Endothelial cell of umbilical vein (primary cell): ENCODE results near the gene KIF26A. TPM values are rescaled to one million over a fixed set of nuclear protein-coding genes. Genes with fewer than 3 reads are reported as not detected.

Experiments
- BruUV-seq: library from RNA; stranded (reverse); fragments of 400-500 nt; replicated peaks from 2 replicates; lab custom pipeline; 2021; lab: Mats Ljungman, UMichigan
- CTCF ChIA-PET: fragments of 300-600, 350-600 bp; sonication (Branson Sonifier 250); formaldehyde crosslinking; loops from one replicate; lab custom pipeline; 2021; ENCODE audit warnings: antibody characterized with exemption, inconsistent platforms; lab: Charles Lee
- POLR2A ChIA-PET: fragments of 300-600, 350-600 bp; sonication (Branson Sonifier 250); formaldehyde crosslinking; loops from one replicate; lab custom pipeline; 2021; ENCODE audit warnings: antibody characterized with exemption, inconsistent platforms; lab: Charles Lee
- DNase-seq: peaks from one replicate; pipeline ENCODE4 v3.0.0-alpha.2; 2011; ENCODE audit warnings: low read depth, low spot score
- FAIRE-seq: peaks from 2 replicates; lab custom pipeline; 2011; peaks lifted over from hg19 to GRCh38; lab: Jason Lieb, UNC
- H2AFZ ChIP-seq: 2 replicates; pipeline ENCODE4 v1.6.0; 2012; ENCODE audit warnings: low read depth, low read length, control low read depth, inconsistent platforms
- H3K27ac ChIP-seq: 2 replicates; pipeline ENCODE4 v1.5.1; 2011; ENCODE audit warnings: low read depth, mild to moderate bottlenecking, control low read depth, low read length, moderate library complexity; ENCODE audit not compliant: insufficient read depth
- H3K27me3 ChIP-seq, 2 experiments: 2 replicates each; pipeline versions ENCODE4 v1.6.0 to v1.6.1; 2011; ENCODE audit warnings: low read length in 2 of 2, mixed read lengths in 1 of 2; ENCODE audit not compliant: control insufficient read depth in 2 of 2, insufficient read depth in 2 of 2
- H3K36me3 ChIP-seq, 2 experiments: 2 replicates in 1 of 2; 3 replicates in 1 of 2; pipeline ENCODE4 v1.5.1; 2011; ENCODE audit warnings: low read length in 2 of 2, mild to moderate bottlenecking in 1 of 2, moderate library complexity in 1 of 2; ENCODE audit not compliant: control insufficient read depth in 2 of 2, insufficient read depth in 2 of 2; ENCODE audit errors: extremely low read depth in 1 of 2
- H3K4me1 ChIP-seq: 3 replicates; pipeline ENCODE4 v1.5.1; 2011; ENCODE audit warnings: mild to moderate bottlenecking, low read length; ENCODE audit not compliant: control insufficient read depth, insufficient read depth; ENCODE audit errors: extremely low read depth
- H3K4me2 ChIP-seq: 2 replicates; pipeline ENCODE4 v1.6.1; 2011; ENCODE audit warnings: low read length, control low read depth, mixed read lengths; ENCODE audit not compliant: insufficient read depth
- H3K4me3 ChIP-seq, 3 experiments: fragments of 200-600 bp in 1 of 3; sonication (generic), shearing (Covaris generic) in 1 of 3; replicated peaks in 1 of 3; 2 replicates each; pipeline ENCODE4 v1.5.1; 2011 to 2016; ENCODE audit warnings: control low read depth in 3 of 3, low read length in 3 of 3, mild to moderate bottlenecking in 2 of 3, inconsistent platforms in 1 of 3, low read depth in 1 of 3, moderate library complexity in 1 of 3; ENCODE audit not compliant: insufficient read depth in 1 of 3
- H3K79me2 ChIP-seq: 2 replicates; pipeline ENCODE4 v1.6.0; 2012; ENCODE audit warnings: low read length, inconsistent platforms; ENCODE audit not compliant: control insufficient read depth, insufficient read depth
- H3K9ac ChIP-seq: replicated peaks from 2 replicates; pipeline ENCODE3; 2011; ENCODE audit warnings: low read length, control low read depth; ENCODE audit not compliant: insufficient read depth; ENCODE audit errors: extremely low read depth
- H3K9me1 ChIP-seq: replicated peaks from 3 replicates; pipeline ENCODE4 v1.6.0; 2011; ENCODE audit warnings: mild to moderate bottlenecking, low read length; ENCODE audit not compliant: control insufficient read depth, insufficient read depth; ENCODE audit errors: extremely low read depth
- H3K9me3 ChIP-seq: replicated peaks from 2 replicates; pipeline ENCODE4 v1.5.1; 2012; ENCODE audit warnings: low read length, inconsistent platforms; ENCODE audit not compliant: control insufficient read depth, insufficient read depth
- H4K20me1 ChIP-seq: replicated peaks from 2 replicates; pipeline ENCODE3; 2011; ENCODE audit warnings: mild to moderate bottlenecking, low read length; ENCODE audit not compliant: control insufficient read depth, insufficient read depth; ENCODE audit errors: extremely low read depth
- EZH2 ChIP-seq: IDR thresholded peaks from 2 replicates; pipeline ENCODE4 v1.6.1; 2012; ENCODE audit warnings: borderline replicate concordance, low read depth, mild to moderate bottlenecking, moderate library complexity, low read length, inconsistent platforms; ENCODE audit not compliant: severe bottlenecking
- FOS ChIP-seq: IDR thresholded peaks from 2 replicates; pipeline ENCODE4 v1.6.1; 2011; ENCODE audit warnings: mild to moderate bottlenecking, low read length, moderate library complexity, borderline replicate concordance; ENCODE audit not compliant: insufficient read depth
- GATA2 ChIP-seq: IDR thresholded peaks from 2 replicates; pipeline ENCODE4 v1.7.0; 2011; ENCODE audit warnings: low read depth, mild to moderate bottlenecking, moderate library complexity, mixed read lengths, low read length; ENCODE audit not compliant: insufficient read length, insufficient read depth
- JUN ChIP-seq: IDR thresholded peaks from 2 replicates; pipeline ENCODE4 v1.6.1; 2011; ENCODE audit warnings: borderline replicate concordance, low read depth; ENCODE audit not compliant: insufficient read length, insufficient read depth
- MYC ChIP-seq: IDR thresholded peaks from one replicate; pipeline ENCODE4 v1.6.1; 2011; ENCODE audit warnings: mild to moderate bottlenecking, low read depth, low read length
- POLR2A ChIP-seq: IDR thresholded peaks from 2 replicates; pipeline ENCODE4 v1.6.1; 2012; ENCODE audit warnings: low read depth, mild to moderate bottlenecking, control low read depth, low read length
- POLR2AphosphoS5 ChIP-seq: IDR thresholded peaks from 2 replicates; pipeline ENCODE4 v1.6.1; 2012; ENCODE audit warnings: low read depth, mild to moderate bottlenecking, control low read depth, low read length, moderate library complexity; ENCODE audit not compliant: insufficient read depth
- dilution Hi-C: fragments of 300-500 bp; cut with MboI; formaldehyde crosslinking; loops from one replicate; pipeline ENCODE4 v1.15.0; 2019; ENCODE audit warnings: low sequenced_read_pairs; ENCODE audit not compliant: extremely low pct_ligation_motif_present
- intact Hi-C: fragments of 100-400 bp; cut with micrococcal nuclease; formaldehyde crosslinking; loops from one replicate; pipeline ENCODE4 v1.10.0; 2022
- polyA plus RNA-seq, 4 experiments: library from polyadenylated mRNA; depleted of rRNA in 3 of 4; stranded (reverse) in 3 of 4; unstranded in 1 of 4; fragments of >200 nt; gene quantifications; 2 replicates each; pipeline versions ENCODE4 v1.2.1 to v1.2.3, GENCODE V29; 2011 to 2012; ENCODE audit warnings: missing spikeins in 1 of 4
- total RNA-seq: library from RNA; stranded (reverse); gene quantifications from 2 replicates; pipeline ENCODE4 v1.2.3, GENCODE V29; 2021
- TF ChIP-seq, protein P1 (sequence below): IDR thresholded peaks from 2 replicates; pipeline ENCODE4 v1.6.1; 2011; ENCODE audit not compliant: insufficient read depth, insufficient read length
- TF ChIP-seq, protein P2 (sequence below), 2 donors: IDR thresholded peaks; 1 replicate in 1 of 2; 2 replicates in 1 of 2; pipeline ENCODE4 v1.5.1; 2011; ENCODE audit warnings: low read length in 2 of 2, mild to moderate bottlenecking in 2 of 2, moderate library complexity in 2 of 2, control low read depth in 1 of 2, inconsistent platforms in 1 of 2, low read depth in 1 of 2; ENCODE audit not compliant: insufficient read depth in 1 of 2; ENCODE audit errors: extremely low read depth in 1 of 2

The KIF26A gene
- total and polyA plus RNA-seq, 2 donors (not counting 3 experiments of a cell fraction or from before 2014, with no cell fraction given), result 3.6 to 10.7 TPM

DNA sequence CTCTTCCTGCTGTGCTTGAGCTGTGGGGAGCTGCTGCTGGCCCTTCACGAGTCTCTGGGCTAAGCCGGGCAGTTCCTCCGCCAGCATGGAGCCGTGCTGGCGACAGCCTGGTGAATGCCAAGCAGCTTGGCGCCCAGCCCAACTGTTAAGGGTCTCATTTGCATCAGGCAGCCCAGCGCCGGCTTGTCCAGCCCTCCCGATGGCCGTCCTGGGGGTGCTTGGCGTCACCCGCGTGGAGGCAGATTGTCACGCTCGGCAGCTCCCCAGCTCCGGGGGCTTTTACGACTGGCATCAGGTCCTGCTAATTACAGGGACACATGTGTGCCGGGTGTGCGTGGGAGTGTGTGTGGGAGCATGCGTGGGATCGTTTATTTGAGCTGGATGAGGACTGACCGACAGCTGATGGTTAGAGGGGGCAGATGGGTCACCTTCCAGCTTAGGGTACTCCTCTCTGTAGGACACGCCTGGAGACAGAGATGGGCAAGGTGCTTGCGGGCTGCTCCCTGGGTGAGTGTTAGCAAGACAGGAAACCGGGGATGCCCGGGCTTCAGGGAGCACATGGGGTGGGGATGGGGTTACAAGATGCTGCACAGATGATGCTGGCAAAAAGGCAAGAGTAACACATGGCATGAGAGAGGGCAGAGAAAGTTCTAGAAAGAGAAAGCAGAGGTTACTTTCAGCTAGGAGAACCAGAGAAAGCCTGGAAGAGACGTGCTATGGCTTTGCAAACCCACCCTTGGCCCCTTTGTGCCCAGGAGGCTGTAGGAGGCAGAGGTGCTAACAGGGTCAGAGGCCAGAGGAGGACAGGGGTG lies 64.1 kb downstream of the KIF26A start:
- ChIA-PET CTCF (interaction anchor here (0.9 to 1.4 kb wide), 2 partner anchors 21 to 362 kb away, joined by 3 to 4 read pairs; no protein-coding TSS in a partner anchor), POLR2A (no interaction called here)
- Histone ChIP-seq H3K9ac (no peak overlapping the region), H3K27ac (no peak overlapping the region), H3K9me1 (no peaks in the 10 kb centered on the region), H3K36me3 (no peaks in the 10 kb centered on the region), H3K27me3 (peaks cover 0 to 3% of the 10 kb centered on the region in 2 experiments), H4K20me1 (no peaks in the 10 kb centered on the region), H3K4me2 (no peak overlapping the region), H2AFZ (no peak overlapping the region), H3K4me1 (no peaks in the 10 kb centered on the region), H3K4me3 (no peak overlapping the region), H3K9me3 (no peaks in the 10 kb centered on the region), H3K79me2 (no peaks in the 10 kb centered on the region)
- TF ChIP-seq, protein P1, sequence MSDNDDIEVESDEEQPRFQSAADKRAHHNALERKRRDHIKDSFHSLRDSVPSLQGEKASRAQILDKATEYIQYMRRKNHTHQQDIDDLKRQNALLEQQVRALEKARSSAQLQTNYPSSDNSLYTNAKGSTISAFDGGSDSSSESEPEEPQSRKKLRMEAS, result no peak
- TF ChIP-seq EZH2, result no peak
- FAIRE-seq (no peak), DNase-seq (no peak)
- BruUV-seq, result no TSS peak
- dilution Hi-C loops (no loop called here), intact Hi-C loops (no loop called here)

DNA sequence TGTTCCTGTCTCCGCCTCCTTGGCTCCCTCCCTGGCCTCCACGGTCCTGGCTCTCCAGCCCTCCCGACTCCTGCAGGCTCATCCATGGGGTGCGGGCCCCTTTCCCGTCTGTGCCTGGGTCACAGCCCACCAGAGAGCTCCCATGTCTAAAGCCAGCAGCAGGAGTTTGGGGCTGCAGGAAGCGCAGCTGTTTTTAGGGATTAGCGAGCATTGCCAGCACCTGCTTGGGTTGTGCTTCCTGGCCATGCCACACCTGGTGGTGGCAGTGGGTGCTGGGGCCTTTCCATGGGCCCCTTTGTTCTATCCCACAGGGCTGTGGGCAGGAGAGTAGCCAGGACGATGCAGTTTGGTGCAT lies 64.7 kb downstream of the KIF26A start:
- FAIRE-seq (no peak), DNase-seq (no peak)
- no peaks in the 10 kb centered on the region for H3K9me3 ChIP-seq
- H3K79me2 ChIP-seq, result no peaks in the 10 kb centered on the region
- intact Hi-C loops (no loop called here), dilution Hi-C loops (no loop called here)
- H3K36me3 ChIP-seq, result no peaks in the 10 kb centered on the region
- no peak overlapping the region for H2AFZ ChIP-seq
- no peak overlapping the region for H3K9ac ChIP-seq
- no peaks in the 10 kb centered on the region for H3K9me1 ChIP-seq
- no peaks in the 10 kb centered on the region for H3K4me1 ChIP-seq
- POLR2A ChIA-PET, result no interaction called here
- no peak overlapping the region for H3K4me2 ChIP-seq
- H3K4me3 ChIP-seq, result no peak overlapping the region
- CTCF ChIA-PET, result interaction anchor here (1.4 kb wide), 1 partner anchor 20 kb away, joined by 4 read pairs; no protein-coding TSS in a partner anchor
- TF ChIP-seq, protein P1, result no peak
- TF ChIP-seq JUN (no peak), GATA2 (no peak), POLR2A (no peak), POLR2AphosphoS5 (no peak), EZH2 (no peak), FOS (no peak), MYC (no peak)
- TF ChIP-seq, protein P2, sequence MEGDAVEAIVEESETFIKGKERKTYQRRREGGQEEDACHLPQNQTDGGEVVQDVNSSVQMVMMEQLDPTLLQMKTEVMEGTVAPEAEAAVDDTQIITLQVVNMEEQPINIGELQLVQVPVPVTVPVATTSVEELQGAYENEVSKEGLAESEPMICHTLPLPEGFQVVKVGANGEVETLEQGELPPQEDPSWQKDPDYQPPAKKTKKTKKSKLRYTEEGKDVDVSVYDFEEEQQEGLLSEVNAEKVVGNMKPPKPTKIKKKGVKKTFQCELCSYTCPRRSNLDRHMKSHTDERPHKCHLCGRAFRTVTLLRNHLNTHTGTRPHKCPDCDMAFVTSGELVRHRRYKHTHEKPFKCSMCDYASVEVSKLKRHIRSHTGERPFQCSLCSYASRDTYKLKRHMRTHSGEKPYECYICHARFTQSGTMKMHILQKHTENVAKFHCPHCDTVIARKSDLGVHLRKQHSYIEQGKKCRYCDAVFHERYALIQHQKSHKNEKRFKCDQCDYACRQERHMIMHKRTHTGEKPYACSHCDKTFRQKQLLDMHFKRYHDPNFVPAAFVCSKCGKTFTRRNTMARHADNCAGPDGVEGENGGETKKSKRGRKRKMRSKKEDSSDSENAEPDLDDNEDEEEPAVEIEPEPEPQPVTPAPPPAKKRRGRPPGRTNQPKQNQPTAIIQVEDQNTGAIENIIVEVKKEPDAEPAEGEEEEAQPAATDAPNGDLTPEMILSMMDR (IDR thresholded peaks at IDR 0.05; ENCODE audit: extremely low read depth in 1 of 2, insufficient read depth in 1 of 2, low read depth in 1 of 2, low read length in 2 of 2), result no peak
- no peaks in the 10 kb centered on the region for H4K20me1 ChIP-seq
- no TSS peak for BruUV-seq
- H3K27ac ChIP-seq, result no peak overlapping the region
- peaks cover 0 to 3% of the 10 kb centered on the region in 2 experiments for H3K27me3 ChIP-seq
